Right lobe of liver (tissue), 6 donors: Measurements from ENCODE around the gene KDM8. TPM values are rescaled to one million over a fixed set of nuclear protein-coding genes. Genes with fewer than 3 reads are reported as not detected.

Source experiments
- ATAC-seq, 4 donors: fragments of 200-7000 bp; cut with Tn5 transposase; one replicate each; pipeline ENCODE4 v1.9.1; 2020; ENCODE audit warnings: mild to moderate bottlenecking in 4 of 4, moderate library complexity in 4 of 4
- DNase-seq, 3 donors: peaks; one replicate each; pipeline ENCODE4 v3.0.0-alpha.2; 2020
- H3K27ac ChIP-seq, 3 donors: fragments of 200-600 bp; one replicate each; pipeline ENCODE4 v1.8.0; 2022
- H3K27me3 ChIP-seq, 2 donors: fragments of 200-600 bp; one replicate each; pipeline ENCODE4 v1.8.0; 2022
- H3K36me3 ChIP-seq, 4 donors: fragments of 200-600 bp; sonication (generic) in 1 of 4; one replicate each; pipeline versions ENCODE4 v1.5.1 to v1.8.0; 2017 to 2022; ENCODE audit warnings: control low read depth in 1 of 4
- H3K4me1 ChIP-seq, 4 donors: fragments of 200-600 bp; sonication (generic) in 1 of 4; one replicate each; pipeline versions ENCODE4 v1.5.1 to v1.8.0; 2017 to 2022; ENCODE audit warnings: control low read depth in 1 of 4
- H3K4me3 ChIP-seq, 3 donors: fragments of 200-600 bp; one replicate each; pipeline ENCODE4 v1.8.0; 2022
- H3K9me3 ChIP-seq, 4 donors: fragments of 200-600 bp; sonication (generic) in 1 of 4; one replicate each; pipeline versions ENCODE4 v1.5.1 to v1.8.0; 2017 to 2022; ENCODE audit warnings: control low read depth in 1 of 4
- CTCF ChIP-seq, 4 donors: fragments of 200-600 bp in 3 of 4; fragments of 450-650 bp in 1 of 4; IDR thresholded peaks; one replicate each; pipeline versions ENCODE4 v1.5.1 to v1.8.0; 2016 to 2022; ENCODE audit warnings: antibody characterized with exemption in 4 of 4, mild to moderate bottlenecking in 2 of 4
- POLR2A ChIP-seq: fragments of 450-650 bp; IDR thresholded peaks from one replicate; pipeline ENCODE4 v1.6.1; 2017; ENCODE audit warnings: antibody characterized with exemption, mild to moderate bottlenecking
- WGBS: methylation state at CpG from one replicate; pipeline ENCODE4 v1.1.6; 2018; ENCODE audit warnings: low coverage, low lambda C conversion rate; ENCODE audit not compliant: insufficient coverage; ENCODE audit errors: missing lambda C conversion rate; 5-methylcytosine and 5-hydroxymethylcytosine counted together
- intact Hi-C, 2 donors: fragments of 100-400 bp; cut with DNase I; formaldehyde crosslinking; loops; one replicate each; pipeline versions ENCODE4 v1.11.2 to v1.14.1; 2022
- total RNA-seq, 6 experiments: library from RNA; depleted of rRNA in 2 of 6; stranded (reverse); fragments of >200 nt in 2 of 6; fragmentation: NEBNext Ultra II Directional in 3 of 6; extraction: Animal tissue kit (Norgen Biotek cat#: 25700) in 3 of 6; gene quantifications; one replicate each; pipeline versions ENCODE4 v1.1.0 to v1.2.4, GENCODE V29; 2016 to 2023
- donor health status: DM: no; HTN: yes; CAD: no.
- donor health status: DM: no; HTN: no; CAD: no.
- donor health status: DM: no; HTN: no; CAD: no.
- donor health status: DM: no; HTN: yes; CAD: no.
- donor health status: DM: no; HTN: yes; CAD: no.

Gene KDM8
- total RNA-seq, 6 experiments from 2014 or later, result 11.2 to 153 (median 66.7) TPM

DNA sequence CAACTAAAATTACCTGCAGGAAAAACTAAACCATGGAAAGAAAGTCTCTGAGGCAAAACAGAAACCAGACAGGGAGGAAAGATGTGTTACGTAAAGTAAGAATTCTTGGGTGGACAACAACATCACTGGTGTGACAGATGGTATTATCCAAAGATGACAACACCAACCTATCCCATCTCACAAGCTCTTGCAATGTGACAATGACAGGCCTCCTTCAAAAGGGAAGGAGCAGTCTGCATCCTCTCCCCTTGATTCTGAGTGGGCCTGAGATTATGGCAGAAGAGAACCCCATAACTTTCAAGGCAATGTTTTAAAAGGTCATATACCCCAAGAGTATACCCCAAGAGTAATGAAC, 17.6 kb upstream of the KDM8 start:
- intact Hi-C loops, result no loop called here
- no peaks in the 10 kb centered on the region for H3K9me3 ChIP-seq
- WGBS, result 100% methylated on average over 1 of the region's 1 CpG
- no peak for DNase-seq
- peaks cover 0 to 9% (median 0%) of the 10 kb centered on the region in 4 donors for H3K4me1 ChIP-seq
- TF ChIP-seq POLR2A (no peak), CTCF (IDR thresholded peaks at IDR 0.05) (no peak)
- no peak overlapping the region for H3K27ac ChIP-seq
- ATAC-seq, result no peak
- H3K4me3 ChIP-seq, result no peak overlapping the region
- no peaks in the 10 kb centered on the region for H3K36me3 ChIP-seq
- H3K27me3 ChIP-seq, result no peaks in the 10 kb centered on the region

- Histone ChIP-seq H3K9me3 (no peaks in the 10 kb centered on the region), H3K4me3 (peak overlapping the region in 2 of 3 donors; percentile 17 to 39), H3K27me3 (no peaks in the 10 kb centered on the region), H3K27ac (peak overlapping the region in 2 of 3 donors; percentile 72 to 81), H3K36me3 (no peaks in the 10 kb centered on the region), H3K4me1 (peaks cover 0 to 9% (median 0%) of the 10 kb centered on the region in 4 donors)
- DNase-seq (no peak), ATAC-seq (no peak)
- TF ChIP-seq CTCF (IDR thresholded peaks at IDR 0.05) (no peak), POLR2A (no peak)
- intact Hi-C loops, result no loop called here
- 67% methylated on average over 1 of the region's 2 CpGs for WGBS
These were observed 14.7 kb upstream of the KDM8 start for GRCh38 chr16:27188633-27189032.

- Histone ChIP-seq H3K4me3 (peak overlapping the region in 2 of 3 donors; percentile 17 to 39), H3K27me3 (no peaks in the 10 kb centered on the region), H3K9me3 (no peaks in the 10 kb centered on the region), H3K27ac (peak overlapping the region in 2 of 3 donors; percentile 72 to 81), H3K36me3 (no peaks in the 10 kb centered on the region), H3K4me1 (peaks cover 0 to 9% (median 0%) of the 10 kb centered on the region in 4 donors)
- WGBS, result 17% methylated on average over 2 of the region's 13 CpGs
- intact Hi-C loops, result no loop called here
- peak; percentile 90 to 96 (median 94) for ATAC-seq
- peak; percentile 64 to 95 (median 93) for DNase-seq
- TF ChIP-seq CTCF (IDR thresholded peaks at IDR 0.05) (no peak), POLR2A (peak; percentile 57)
These were observed 13.9 kb upstream of the KDM8 start for GRCh38 chr16:27189335-27189972.

GRCh38 chr16:27190316-27190871, 12.9 kb upstream of the KDM8 start:
- no peak overlapping the region for H3K4me3 ChIP-seq
- peaks cover 0 to 9% (median 0%) of the 10 kb centered on the region in 4 donors for H3K4me1 ChIP-seq
- H3K27ac ChIP-seq, result peak overlapping the region in 1 of 3 donors; percentile 81
- no peaks in the 10 kb centered on the region for H3K9me3 ChIP-seq
- intact Hi-C loops, result no loop called here
- no peaks in the 10 kb centered on the region for H3K36me3 ChIP-seq
- DNase-seq, result no peak
- no peak for ATAC-seq
- WGBS, result no CpG with 5 or more reads among the region's 12 CpGs
- TF ChIP-seq CTCF (IDR thresholded peaks at IDR 0.05) (no peak), POLR2A (no peak)
- no peaks in the 10 kb centered on the region for H3K27me3 ChIP-seq
